Liver (tissue), 9 donors: ENCODE data around the gene ZNF705A. TPM values are rescaled to one million over a fixed set of nuclear protein-coding genes. Genes with fewer than 3 reads are reported as not detected.
"Not testable (repeated sequence)": the region's sequence is repeated elsewhere in the genome, so short reads cannot be mapped to it uniquely, and the experiment has no call there.

Source experiments
- DNase-seq: peaks from one replicate; pipeline ENCODE4 v3.0.0-alpha.2; 2017; ENCODE audit warnings: low spot score
- H3K27ac ChIP-seq, 2 donors: one replicate each; pipeline ENCODE4 v1.7.0; 2013; ENCODE audit warnings: inconsistent platforms in 2 of 2, low read length in 2 of 2, control low read depth in 1 of 2, low read depth in 1 of 2, mild to moderate bottlenecking in 1 of 2
- H3K27me3 ChIP-seq, 4 donors: one replicate each; pipeline versions ENCODE4 v1.6.1 to v1.7.0; 2013; ENCODE audit warnings: low read length in 3 of 4, inconsistent platforms in 1 of 4, mild to moderate bottlenecking in 1 of 4, moderate library complexity in 1 of 4; ENCODE audit not compliant: control insufficient read depth in 4 of 4, insufficient read depth in 4 of 4
- H3K36me3 ChIP-seq, 4 donors: one replicate each; pipeline versions ENCODE4 v1.6.1 to v1.7.0; 2013; ENCODE audit warnings: low read length in 3 of 4, mild to moderate bottlenecking in 3 of 4, low read depth in 1 of 4, moderate library complexity in 1 of 4; ENCODE audit not compliant: control insufficient read depth in 4 of 4, insufficient read depth in 3 of 4
- H3K4me1 ChIP-seq, 4 donors: one replicate each; pipeline versions ENCODE4 v1.6.1 to v1.7.0; 2013; ENCODE audit warnings: low read length in 3 of 4, mild to moderate bottlenecking in 3 of 4, moderate library complexity in 1 of 4; ENCODE audit not compliant: control insufficient read depth in 4 of 4, insufficient read depth in 4 of 4
- H3K4me3 ChIP-seq, 3 donors: one replicate each; pipeline versions ENCODE4 v1.6.1 to v1.7.0; 2013; ENCODE audit warnings: low read length in 3 of 3, control low read depth in 1 of 3, low read depth in 1 of 3, mild to moderate bottlenecking in 1 of 3
- H3K9ac ChIP-seq, 2 donors: one replicate each; pipeline ENCODE4 v1.7.0; 2013; ENCODE audit warnings: low read length in 2 of 2, mild to moderate bottlenecking in 2 of 2, moderate library complexity in 2 of 2, control low read depth in 1 of 2, low read depth in 1 of 2
- H3K9me3 ChIP-seq, 4 donors: one replicate each; pipeline versions ENCODE4 v1.6.1 to v1.7.0; 2013; ENCODE audit warnings: low read length in 3 of 4; ENCODE audit not compliant: control insufficient read depth in 4 of 4
- EGR1 ChIP-seq, 2 donors: IDR thresholded peaks; 2 replicates each; pipeline ENCODE4 v1.6.1; 2016 to 2018; ENCODE audit warnings: antibody characterized with exemption in 2 of 2, low read depth in 2 of 2
- FOXA1 ChIP-seq: IDR thresholded peaks from 2 replicates; pipeline ENCODE4 v1.6.1; 2016; ENCODE audit warnings: antibody characterized with exemption
- GABPA ChIP-seq, 2 donors: IDR thresholded peaks in 1 of 2; conservative IDR thresholded peaks in 1 of 2; 2 replicates each; pipeline ENCODE4 v1.6.1; 2016; ENCODE audit warnings: antibody characterized with exemption in 2 of 2, mild to moderate bottlenecking in 1 of 2, moderate library complexity in 1 of 2
- HNF4G ChIP-seq: IDR thresholded peaks from 2 replicates; pipeline ENCODE4 v1.6.1; 2016; ENCODE audit warnings: antibody characterized with exemption
- MAX ChIP-seq: IDR thresholded peaks from 2 replicates; pipeline ENCODE4 v1.6.1; 2016; ENCODE audit warnings: antibody characterized with exemption
- WGBS: extraction: QIAGEN DNeasy Blood & Tissue Kit; methylation state at CpG from one replicate; pipeline ENCODE4 v1.1.7; 2013; 5-methylcytosine and 5-hydroxymethylcytosine counted together
- polyA plus RNA-seq, 2 donors: library from polyadenylated mRNA; stranded (reverse) in 1 of 2; unstranded in 1 of 2; fragments of 200-250 nt in 1 of 2; fragments of >200 nt in 1 of 2; fragmentation: Nextera tagmentation in 1 of 2; extraction: Ambion mirVana in 1 of 2; gene quantifications; one replicate each; pipeline versions ENCODE4 v1.2.1 to v1.2.3, GENCODE V29; 2013 to 2015
- total RNA-seq, 2 donors: library from RNA; depleted of rRNA; stranded (reverse); fragments of >200 nt; gene quantifications; one replicate each; pipeline ENCODE4 v1.2.3, GENCODE V29; 2014
- donor health status: healthy.
- donor health status: healthy.
- donor health status: healthy.
- donor health status: healthy.
- donor health status: healthy.

ZNF705A gene
- total and polyA plus RNA-seq, 4 donors = not detected

- Histone ChIP-seq H3K9me3 (no peaks in the 10 kb centered on the region), H3K4me1 (no peaks in the 10 kb centered on the region), H3K27ac (no peak overlapping the region), H3K4me3 (no peak overlapping the region), H3K9ac (no peak overlapping the region), H3K27me3 (no peaks in the 10 kb centered on the region), H3K36me3 (no peaks in the 10 kb centered on the region)
- no peak for TF ChIP-seq HNF4G
- no peak for TF ChIP-seq EGR1 (IDR thresholded peaks at IDR 0.05; ENCODE audit: low read depth in 2 of 2)
- TF ChIP-seq MAX = no peak
- TF ChIP-seq GABPA (IDR thresholded peaks at IDR 0.05 in 1 of 2, conservative IDR thresholded peaks at IDR 0.05 in 1 of 2) = no peak
- TF ChIP-seq FOXA1 = no peak
- no peak for DNase-seq
- 91% methylated on average over 8 of the region's 8 CpGs for WGBS
Measured at GRCh38 chr12:8226355-8226754, 69.5 kb downstream of the ZNF705A start.

GRCh38 chr12:8226992-8227731 is 70.3 kb downstream of the ZNF705A start, which contains the start of gene FAM90A1:
Gene FAM90A1 (minus strand): TSS chr12:8227618. CDS start chr12:8224832, 2,786 bp downstream.
- DNase-seq, H3K27ac ChIP-seq: not testable (repeated sequence)
- 57% methylated on average over 22 of the region's 22 CpGs for WGBS

GRCh38 chr12:8227732-8228077 is 70.9 kb downstream of the ZNF705A start:
- H3K4me3 ChIP-seq, DNase-seq, H3K9ac ChIP-seq, H3K36me3 ChIP-seq, H3K4me1 ChIP-seq, H3K9me3 ChIP-seq, H3K27ac ChIP-seq, H3K27me3 ChIP-seq: not testable (repeated sequence)
- WGBS = 60% methylated on average over 7 of the region's 7 CpGs

More at GRCh38 chr12:8226992-8227731, 70.3 kb downstream of the ZNF705A start, which contains the start of gene FAM90A1:
- H3K4me1 ChIP-seq, H3K9ac ChIP-seq, H3K36me3 ChIP-seq, H3K27me3 ChIP-seq, H3K9me3 ChIP-seq, H3K4me3 ChIP-seq: not testable (repeated sequence)

GRCh38 chr12:8228607-8229006 is 71.8 kb downstream of the ZNF705A start:
- not testable (repeated sequence) for H3K27ac ChIP-seq, DNase-seq, H3K9ac ChIP-seq, H3K27me3 ChIP-seq, H3K9me3 ChIP-seq, H3K4me3 ChIP-seq, H3K36me3 ChIP-seq, H3K4me1 ChIP-seq
- 94% methylated on average over 11 of the region's 11 CpGs for WGBS

GRCh38 chr12:8229486-8229885 is 72.7 kb downstream of the ZNF705A start:
- DNase-seq, H3K9me3 ChIP-seq, H3K36me3 ChIP-seq, H3K4me1 ChIP-seq, H3K27ac ChIP-seq, H3K9ac ChIP-seq, H3K27me3 ChIP-seq, H3K4me3 ChIP-seq: not testable (repeated sequence)
- WGBS = 62% methylated on average over 7 of the region's 7 CpGs

Other genes with a start within 250 kb of the ZNF705A start
- gene SLC2A3, start 220.8 kb upstream of the ZNF705A start, total RNA-seq = 10 to 100 TPM; 10.9 to 20.6 TPM
- 1 to 10 TPM; 2.1 to 3.2 TPM for gene SLC2A3, start 220.8 kb upstream of the ZNF705A start, polyA plus RNA-seq
- 1 to 10 TPM; 4.1 to 9.2 TPM for gene FOXJ2, start 124.3 kb upstream of the ZNF705A start, total RNA-seq
- gene FOXJ2, start 124.3 kb upstream of the ZNF705A start, polyA plus RNA-seq = 1 to 10 TPM; 2.3 to 3.3 TPM
- gene C3AR1, start 90.7 kb upstream of the ZNF705A start, total RNA-seq = 1 to 10 TPM; 4.0 to 8.8 TPM
- gene C3AR1, start 90.7 kb upstream of the ZNF705A start, polyA plus RNA-seq = 1 to 10 TPM; 1.5 to 5.9 TPM
- gene NECAP1, start 74.7 kb upstream of the ZNF705A start, total RNA-seq = 10 to 100 TPM; 19.3 to 24.9 TPM
- gene NECAP1, start 74.7 kb upstream of the ZNF705A start, polyA plus RNA-seq = 10 to 100 TPM; 13.4 to 14.6 TPM
- gene CLEC4A, start 33.4 kb upstream of the ZNF705A start, total RNA-seq = 1 to 10 TPM in 1 of 2 donors, under 1 TPM in 1; 0.67 to 2.2 TPM
- 1 to 10 TPM in 1 of 2 donors, under 1 TPM in 1; 0.98 to 2.5 TPM for gene CLEC4A, start 33.4 kb upstream of the ZNF705A start, polyA plus RNA-seq
- gene FAM90A1, start 70.6 kb downstream of the ZNF705A start, total RNA-seq = not detected
- not detected for gene FAM90A1, start 70.6 kb downstream of the ZNF705A start, polyA plus RNA-seq